Measurements from ENCODE around the gene TPH2.

TPH2 gene

DNA sequence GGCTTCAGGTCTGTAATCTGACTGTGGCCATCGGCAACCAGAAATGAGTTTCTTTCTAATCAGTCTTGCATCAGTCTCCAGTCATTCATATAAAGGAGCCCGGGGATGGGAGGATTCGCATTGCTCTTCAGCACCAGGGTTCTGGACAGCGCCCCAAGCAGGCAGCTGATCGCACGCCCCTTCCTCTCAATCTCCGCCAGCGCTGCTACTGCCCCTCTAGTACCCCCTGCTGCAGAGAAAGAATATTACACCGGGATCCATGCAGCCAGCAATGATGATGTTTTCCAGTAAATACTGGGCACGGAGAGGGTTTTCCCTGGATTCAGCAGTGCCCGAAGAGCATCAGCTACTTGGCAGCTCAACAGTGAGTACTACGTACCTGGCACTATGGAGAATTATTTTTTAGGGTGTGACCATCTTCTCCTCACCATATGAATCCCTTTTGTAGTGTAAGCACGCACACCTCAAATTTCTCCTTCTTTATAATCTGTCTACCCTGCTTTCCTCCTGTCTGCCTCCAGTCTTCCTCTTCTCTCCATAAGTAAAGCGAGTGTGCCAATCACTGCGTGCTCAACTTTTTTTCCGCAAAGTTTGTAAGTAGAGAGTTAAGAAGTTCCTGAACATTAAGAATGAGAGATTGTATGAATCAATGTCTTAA is at the start of gene TPH2:
Gene TPH2, plus strand, starts transcription at position 118 of the 658 bp plus-strand sequence. Its CDS starts 142 bp downstream, at position 260.
- no peak for DNase-seq

DNA sequence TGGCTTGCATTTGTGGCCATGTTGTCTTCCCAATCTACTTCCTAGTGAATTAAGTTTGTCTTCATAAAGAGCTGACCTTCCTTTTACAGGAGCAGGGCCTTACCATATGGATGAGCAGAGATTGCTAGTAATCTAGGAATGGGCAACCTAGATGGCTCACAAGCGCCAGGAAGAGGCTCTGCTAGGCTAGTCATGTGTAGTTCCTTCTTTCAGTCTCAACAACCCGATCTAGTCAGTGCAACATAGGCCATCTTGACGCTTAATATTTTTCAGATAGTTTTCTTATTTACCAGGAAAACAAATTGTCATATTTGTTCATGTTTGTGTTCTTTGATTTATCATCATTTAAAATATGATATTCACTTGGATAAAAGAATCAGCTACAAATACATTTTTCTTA is 48.2 kb upstream of the TPH2 start:
- DNase-seq = no peak

DNA sequence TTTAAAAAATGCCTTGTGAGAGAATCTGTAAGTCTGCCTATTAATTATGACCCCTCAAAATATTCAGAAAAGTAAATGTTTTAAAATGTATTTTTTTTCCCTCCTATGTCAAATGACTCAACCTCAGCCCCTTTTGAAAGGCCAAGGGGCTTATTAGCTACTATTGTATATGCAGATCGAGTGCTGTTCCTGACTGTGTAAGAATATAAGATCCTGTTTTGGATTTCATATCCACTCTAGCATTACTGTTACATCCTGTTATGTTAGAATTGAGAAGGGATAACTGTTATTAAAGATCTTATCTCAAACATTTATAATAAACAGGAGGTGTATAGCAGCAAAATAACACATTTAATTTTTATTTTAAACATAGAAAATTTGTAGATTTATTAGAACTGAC is 46.6 kb upstream of the TPH2 start:
- no peak for DNase-seq

DNA sequence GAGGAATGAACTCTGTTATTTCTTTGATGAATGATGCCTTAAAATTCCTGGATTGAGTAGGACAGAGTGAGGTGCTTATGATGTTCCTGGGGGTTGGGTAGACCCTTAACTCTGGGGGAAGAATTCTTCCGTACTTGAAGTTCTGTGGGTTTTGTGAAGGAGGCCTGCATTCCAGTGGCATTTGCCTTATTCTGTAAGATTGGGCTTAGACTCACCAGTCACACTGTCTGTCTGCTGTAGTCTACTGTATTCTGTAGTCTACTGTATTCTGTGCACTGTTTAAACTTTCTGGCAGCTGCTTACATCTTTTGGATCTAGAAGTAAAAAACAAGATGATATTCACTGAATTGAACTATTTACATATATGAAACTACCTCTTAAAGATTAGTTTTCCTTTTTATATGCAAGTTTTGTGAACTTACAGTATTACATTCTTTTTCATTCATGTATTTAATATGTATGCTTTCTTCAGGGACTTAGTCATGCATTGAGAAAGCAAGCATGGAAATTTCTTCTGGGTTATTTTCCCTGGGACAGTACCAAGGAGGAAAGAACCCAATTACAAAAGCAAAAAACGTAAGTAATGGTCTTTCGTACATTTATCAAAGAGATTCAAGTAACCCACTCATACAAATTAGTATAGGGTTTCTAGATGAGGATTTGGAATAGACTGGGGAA is 42.3 kb upstream of the TPH2 start:
- DNase-seq = no peak

DNA sequence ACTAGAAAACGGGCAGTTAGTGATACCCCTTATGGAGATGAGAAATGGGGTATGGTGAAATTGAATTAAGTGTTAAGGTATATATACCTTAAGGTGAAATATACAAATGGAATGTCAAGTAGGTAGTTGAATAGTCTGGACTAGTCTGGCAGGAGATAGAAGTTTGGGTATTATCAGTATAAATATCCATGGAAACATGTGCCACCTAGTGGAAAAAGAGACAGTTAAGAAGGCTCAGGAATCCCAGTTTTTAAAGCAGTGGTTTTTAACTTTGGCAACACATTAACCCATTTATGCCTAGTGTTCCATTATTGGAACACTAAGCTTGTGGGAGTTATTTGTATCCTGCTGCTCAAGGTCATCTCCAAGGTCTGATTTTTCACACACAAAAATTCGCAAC is 38.6 kb upstream of the TPH2 start:
- DNase-seq = no peak

DNA sequence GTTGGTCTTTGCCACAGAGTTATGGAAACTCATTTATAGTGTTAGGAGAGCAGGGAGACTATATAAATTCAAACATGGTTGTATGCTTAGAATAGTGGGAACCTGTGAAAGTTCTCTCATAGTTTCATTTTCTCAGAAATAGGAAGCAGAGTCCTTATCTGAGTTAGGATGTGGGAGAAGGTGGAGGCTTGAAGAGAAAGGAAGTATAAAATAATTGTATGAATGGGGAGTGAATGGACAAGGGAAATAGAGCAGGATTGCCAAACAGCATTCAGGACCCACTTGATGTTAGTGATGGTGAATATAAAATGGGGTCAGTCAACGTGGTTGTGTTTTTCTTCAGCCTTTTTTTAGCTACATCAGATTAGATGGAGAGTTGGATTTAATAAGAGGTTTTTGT is 34.0 kb upstream of the TPH2 start:
- no peak for DNase-seq

DNA sequence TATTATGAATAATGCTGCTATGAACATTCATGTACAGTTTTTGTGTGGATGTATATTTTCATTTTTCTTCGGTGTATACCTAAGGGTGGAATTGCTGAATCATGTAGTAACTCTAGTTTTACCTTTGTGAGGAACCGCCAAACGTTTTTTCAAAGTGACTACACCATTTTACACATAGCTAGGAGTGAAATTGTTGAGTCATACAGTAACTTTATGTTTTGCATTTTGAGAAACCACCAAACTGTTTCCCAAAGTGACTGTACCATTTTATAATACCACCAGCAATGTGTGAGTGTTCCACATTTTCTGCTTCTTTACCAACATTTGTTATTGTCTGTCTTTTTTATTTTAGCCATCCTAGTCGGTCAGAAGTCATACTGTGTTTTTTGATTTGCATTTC is 3.1 kb upstream of the TPH2 start:
- no peak for DNase-seq

DNA sequence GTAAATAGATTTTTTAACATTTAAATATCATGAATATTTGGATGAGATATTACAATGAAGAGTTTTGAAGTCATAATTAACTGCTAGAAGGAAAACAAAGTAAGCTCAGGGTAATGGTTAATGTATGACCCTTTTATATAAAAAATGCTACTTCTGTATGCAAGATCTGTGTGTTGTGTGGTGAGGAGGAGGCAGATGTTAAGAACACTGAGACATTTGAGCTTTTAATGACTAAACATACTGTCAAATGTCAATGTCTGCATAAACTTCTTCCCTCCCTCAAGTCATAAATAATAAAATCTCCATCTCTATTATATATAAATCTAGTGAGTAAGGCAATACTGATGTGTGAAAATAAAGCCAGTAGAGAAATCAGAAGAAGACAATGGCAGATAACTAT is 1.4 kb downstream of the TPH2 start:
- no peak for DNase-seq

DNA sequence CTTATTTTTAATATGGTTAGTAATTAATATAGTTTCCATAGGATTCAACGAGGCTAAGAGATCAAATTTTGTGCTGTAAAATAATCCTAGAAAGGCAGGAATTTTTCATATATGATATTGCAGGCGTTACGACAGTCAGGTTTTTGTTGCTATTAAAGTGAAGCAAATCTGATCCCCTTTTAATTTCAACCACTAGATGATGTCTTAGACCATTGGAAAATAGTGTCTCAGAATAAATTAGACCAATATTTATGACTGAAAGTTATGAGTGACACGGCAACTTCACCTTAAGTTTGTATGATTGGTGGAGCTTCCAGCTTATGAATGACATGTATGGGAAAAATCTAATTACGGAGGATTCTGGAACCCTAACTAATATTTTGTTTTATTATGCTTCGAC is 2.5 kb downstream of the TPH2 start:
- DNase-seq = no peak

DNA sequence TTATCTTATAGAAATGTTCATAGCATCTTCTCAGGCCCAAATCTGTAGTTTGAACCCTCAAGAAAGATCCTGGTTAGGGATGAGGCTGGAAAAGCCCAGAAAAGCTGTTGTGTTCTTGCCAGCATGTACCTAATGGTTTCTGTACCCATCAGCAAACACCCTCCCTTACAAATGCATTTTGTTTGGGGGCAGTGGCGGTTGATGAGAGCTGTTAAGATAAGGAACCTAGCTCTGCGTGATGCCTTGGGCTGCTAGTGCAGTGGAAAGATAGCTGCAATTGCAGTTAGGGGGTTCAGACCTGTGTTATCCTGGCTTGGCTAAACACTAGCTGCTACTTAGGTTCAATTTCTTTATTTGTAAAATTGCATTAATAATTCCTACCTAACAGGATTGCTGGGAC is 3.6 kb downstream of the TPH2 start:
- no peak for DNase-seq

DNA sequence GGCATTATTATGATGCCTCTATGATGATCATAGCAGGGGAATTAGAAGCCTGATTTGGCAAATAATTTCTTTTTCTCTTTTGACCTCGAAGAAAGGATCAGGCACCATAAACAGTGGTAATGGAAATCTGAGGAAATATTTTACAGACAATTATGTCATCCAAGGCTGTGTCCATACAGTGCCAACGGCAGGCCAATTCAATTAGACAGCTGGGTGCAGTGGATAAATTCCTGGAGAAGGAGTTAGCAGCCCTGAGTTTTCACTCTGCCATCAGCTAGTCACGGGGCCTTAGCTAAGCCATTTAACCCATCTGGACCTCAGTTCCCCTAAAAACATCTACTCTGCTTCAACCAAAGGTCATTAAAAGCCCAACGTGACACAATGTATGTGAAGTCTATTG is 4.1 kb downstream of the TPH2 start:
- DNase-seq = no peak

DNA sequence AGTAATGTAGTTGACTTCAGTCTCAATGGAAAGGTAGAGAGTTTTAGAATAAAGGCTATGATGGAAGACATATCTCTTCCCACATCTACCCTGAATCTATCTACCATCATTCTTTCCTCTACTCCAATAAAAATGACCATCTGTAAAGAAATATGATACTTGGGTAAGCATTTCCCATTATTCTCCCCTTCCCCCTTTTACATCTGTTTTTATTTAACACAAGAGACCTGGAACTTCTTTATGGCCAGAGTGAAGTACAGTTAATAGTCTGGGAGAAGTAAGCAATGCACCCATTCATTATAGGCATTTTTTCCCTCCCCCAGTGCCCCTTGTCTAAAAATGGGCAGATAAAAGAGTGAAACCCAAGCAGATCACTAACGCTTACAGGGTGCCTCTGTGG is 6.5 kb downstream of the TPH2 start:
- no peak for DNase-seq

DNA sequence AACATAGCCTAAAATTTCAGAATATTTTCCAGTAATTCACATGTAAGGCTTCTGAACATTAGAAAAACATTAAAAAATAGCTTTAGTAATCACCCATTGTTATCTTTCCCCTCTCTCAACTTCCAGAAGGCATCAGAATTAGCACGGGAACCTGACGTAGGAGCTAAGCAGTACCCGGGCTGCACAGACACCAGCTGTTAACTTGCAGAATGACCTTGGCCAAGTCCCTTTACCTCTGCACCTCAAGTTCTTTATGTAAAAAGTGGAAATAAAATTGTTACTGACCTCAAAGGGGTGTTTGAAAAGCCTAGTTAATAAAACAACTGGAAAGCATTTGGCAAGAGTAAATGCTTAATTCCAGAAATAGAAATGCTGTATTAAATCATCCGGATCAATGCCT is 7.2 kb downstream of the TPH2 start:
- no peak for DNase-seq

DNA sequence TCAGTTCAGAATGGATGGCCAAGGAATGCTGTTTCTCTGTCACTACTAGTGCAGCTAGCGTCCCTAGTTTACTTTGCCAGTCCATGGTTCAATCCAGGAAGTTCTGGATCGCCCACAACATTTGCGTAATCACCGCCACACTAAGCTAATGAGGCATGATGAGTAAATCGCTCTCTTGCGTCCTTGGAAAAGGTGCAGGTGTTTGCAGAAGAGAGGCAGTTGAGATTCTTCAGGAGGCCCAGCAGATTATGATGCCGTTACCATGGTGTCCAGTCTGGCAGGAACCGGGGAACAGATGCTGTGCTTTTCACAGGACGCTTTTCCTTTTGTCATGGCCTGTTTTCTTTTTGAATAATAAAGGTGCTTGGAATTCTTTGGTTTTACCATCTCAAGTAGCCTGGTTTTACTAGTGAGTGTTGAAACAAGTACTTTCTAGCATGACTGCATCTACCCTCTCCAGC is 9.0 kb downstream of the TPH2 start:
- DNase-seq = peak; percentile 95

DNA sequence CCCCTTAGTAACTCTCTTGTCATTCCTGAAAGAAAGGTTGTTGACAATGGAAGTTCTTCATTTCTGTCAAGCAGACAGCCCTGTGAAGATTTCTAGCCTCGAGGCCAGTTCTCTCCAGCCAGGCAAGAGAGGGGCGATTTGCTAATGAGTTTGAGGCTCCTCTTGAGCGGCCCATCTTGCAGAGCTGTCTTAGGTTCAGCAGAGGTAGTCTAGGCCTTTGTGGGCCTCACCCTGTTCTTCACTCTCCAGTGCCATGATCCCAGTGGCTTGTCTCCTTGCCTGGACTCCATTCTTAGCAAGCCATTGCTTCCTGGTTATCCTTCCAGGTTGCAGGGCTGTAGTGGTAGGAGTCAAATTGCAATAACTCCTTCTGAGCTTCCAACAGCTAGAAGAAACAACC is 9.7 kb downstream of the TPH2 start:
- no peak for DNase-seq

DNA sequence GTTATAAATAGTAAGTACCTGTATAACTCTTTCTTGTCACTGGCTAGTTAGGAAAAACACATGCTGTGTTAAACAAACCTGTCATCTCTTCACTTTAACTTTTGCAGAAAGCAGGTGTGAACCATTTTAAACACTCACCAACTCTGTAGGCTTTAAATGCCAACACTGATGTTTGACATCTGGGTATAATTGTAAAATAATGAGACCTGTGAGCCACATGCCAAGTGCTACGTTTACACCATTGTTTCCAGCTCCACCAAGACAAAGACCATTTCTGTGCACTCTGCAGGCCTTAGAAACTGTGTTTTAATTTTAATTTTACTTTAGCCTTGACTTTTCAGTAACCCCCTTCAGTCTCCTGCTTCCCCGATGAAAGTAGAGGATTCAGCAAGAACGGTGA is 11.0 kb downstream of the TPH2 start:
- DNase-seq = peak; percentile 32

DNA sequence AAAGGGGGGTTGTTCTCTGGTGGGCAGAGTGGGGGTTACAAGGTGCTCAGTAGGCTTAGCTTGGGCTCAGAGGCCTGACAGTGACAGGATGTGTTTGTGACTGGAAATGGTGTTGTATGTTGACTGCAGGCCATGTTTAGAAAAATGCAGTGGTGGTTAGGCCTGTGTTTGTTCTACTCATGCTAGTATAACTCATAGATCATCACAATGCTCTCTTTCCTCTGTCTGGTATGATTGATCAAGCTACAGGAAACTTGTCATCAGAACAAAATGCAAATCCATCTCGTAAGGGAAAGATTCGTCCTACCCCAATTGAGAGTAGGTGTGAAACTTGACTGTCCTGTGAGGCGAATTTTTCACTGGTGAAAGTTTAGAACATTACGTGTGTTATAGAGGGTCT is 11.8 kb downstream of the TPH2 start:
- DNase-seq = no peak

DNA sequence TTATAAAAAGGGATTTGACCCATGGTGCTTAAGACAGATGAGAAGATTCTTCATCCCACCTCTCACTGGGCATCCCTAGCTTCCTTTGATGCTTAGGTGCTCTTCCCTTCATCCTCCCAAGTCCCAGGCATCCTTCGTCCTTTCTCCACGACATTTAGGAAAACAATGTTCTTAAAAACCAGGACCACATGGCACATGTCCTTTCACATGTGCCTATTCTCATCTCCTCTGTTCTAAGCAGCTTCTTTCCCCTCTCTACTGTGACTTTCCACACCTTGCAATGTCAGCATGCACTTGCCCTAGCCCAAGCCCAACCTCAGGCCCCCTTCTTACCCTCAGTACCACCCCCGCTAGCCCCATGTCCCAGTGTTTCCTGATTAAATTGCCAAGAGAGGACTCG is 12.2 kb downstream of the TPH2 start:
- no peak for DNase-seq

DNA sequence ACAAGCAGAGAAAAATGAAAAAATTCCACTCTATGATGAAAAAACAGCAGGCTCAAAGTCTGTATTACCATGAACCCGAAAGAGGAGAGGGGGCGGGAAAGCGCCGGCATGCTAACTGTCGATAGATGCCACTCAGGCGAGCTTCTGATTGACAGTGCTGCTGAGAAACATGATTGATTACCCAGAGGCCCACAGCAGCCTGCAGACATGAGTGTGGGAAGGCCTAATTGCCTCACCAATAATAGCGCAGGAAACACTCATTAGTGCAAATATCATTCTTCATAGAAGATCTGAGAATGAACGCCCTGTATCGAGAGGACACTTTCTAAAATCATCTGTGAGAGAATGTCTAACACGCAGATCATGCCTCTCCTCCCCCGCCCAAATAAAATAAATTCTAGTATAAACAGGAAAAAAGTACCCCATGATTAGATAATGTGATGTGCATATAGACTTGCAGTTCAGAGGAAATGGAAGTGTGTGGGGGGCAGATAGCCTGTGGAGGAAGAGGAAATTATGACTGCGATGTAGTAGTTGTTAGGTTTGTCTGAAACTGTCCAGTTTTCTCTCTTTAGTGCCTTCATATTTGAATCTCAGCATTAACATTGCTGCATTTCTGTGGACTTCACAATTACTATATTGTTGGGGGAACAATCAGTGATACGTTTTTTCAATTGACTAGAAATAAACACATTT is 15.6 kb downstream of the TPH2 start:
- no peak for DNase-seq

DNA sequence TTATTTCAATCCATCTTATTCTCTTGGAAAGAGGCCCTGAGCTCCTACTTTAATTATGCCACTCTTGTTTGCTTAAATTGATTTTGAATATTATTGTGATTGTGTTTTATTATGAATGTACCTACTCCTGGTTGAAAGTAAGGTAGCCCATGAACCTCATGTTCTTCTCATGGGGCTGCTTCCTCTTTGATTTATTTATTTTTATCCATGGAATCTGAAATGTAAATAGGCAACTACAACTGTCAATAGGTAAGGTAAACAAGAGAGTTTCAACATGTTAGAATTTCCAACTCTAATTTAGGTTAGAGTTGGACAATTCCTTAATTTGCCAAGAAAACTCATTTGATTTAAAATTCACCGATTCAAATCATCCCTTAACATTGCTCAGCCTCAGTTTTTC is 16.2 kb downstream of the TPH2 start:
- DNase-seq = no peak

DNA sequence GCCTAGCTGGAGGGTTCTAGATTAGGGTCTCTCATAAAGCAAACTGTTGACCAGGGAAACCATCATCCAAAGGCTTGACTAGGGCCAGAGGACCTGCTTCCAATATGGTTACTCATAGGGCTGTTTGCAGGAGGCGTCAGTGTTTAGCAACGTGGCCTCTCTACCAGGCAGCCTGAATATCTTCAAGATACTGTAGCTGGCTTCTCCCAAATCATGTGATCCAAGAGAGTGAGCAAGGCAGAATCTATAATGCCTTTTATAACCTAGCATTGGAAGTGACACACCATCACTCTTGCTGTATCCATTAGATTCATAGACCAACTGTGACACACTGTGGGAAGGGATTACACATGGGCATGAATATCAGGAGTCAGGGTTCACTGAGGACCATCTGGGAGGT is 17.3 kb downstream of the TPH2 start:
- DNase-seq = no peak

DNA sequence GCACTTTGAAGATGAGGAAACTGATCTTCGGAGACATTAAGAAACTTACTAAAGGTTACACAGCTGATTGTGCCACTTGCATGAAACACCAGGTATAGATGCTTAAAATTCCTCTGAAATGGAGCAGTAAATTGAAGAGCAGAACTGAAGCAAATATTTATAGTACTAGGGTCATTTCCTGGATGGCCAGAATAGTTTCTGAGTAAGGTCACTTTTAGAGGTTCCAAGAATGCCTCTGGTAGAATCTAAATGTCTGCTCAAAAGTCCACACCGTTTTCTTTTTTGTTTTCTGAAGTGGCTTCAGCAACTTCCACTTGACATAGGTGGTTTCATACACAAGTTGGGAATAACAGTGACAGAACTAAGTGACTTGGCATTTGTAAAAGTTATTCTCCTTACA is 19.4 kb downstream of the TPH2 start:
- no peak for DNase-seq

DNA sequence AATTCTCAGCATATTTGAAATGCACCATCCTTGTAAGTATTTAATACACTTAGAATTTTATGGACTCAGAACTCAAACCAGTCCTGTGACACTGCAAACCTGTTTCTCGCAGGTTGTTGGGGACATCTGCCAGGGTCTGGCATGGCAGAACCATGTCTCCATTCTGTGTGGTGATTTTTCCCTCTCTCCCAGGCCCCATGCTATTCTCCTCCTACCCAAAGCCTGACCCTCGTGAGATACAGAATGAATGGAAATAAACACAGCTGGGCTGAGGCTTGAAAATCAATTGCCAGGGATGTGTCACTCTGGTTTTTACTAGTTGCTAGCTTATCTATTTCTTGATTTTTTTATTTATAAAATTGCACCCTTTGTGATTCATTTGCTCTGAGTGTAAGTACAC is 19.8 kb downstream of the TPH2 start:
- DNase-seq = no peak

DNA sequence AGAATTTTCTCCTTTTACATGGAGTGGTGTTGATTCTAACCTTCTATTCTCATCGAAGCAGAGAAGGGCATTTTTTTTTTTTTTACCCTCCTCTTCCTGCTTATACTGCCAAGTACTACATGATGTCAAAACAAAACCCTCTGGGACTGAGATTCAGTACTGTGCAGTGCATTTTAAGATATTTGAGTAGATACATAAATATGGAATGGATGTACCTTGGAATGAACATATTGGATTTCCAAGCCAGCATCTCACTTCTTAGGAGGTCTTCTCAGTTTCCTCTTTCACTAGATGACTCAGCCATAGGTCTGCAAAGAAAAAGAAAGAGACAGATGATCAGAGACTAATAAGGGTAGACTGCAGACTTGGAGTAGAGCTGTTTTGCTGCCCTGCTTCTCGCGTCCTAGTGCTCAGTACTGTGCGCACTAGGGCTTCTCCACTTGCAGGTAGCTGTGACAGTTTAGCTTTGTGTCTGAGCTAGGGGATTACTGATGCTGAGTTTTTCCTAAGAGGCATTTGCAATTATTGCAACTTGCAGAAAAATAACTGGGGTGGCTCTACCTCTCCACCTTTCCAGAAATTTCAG is 20.4 kb downstream of the TPH2 start:
- no peak for DNase-seq

Measured in NCI-H1417 treated with DMSO at 0.1 percent for 48 hours (cell line).